ENCODE data around the gene MVB12B.

The MVB12B gene

DNA sequence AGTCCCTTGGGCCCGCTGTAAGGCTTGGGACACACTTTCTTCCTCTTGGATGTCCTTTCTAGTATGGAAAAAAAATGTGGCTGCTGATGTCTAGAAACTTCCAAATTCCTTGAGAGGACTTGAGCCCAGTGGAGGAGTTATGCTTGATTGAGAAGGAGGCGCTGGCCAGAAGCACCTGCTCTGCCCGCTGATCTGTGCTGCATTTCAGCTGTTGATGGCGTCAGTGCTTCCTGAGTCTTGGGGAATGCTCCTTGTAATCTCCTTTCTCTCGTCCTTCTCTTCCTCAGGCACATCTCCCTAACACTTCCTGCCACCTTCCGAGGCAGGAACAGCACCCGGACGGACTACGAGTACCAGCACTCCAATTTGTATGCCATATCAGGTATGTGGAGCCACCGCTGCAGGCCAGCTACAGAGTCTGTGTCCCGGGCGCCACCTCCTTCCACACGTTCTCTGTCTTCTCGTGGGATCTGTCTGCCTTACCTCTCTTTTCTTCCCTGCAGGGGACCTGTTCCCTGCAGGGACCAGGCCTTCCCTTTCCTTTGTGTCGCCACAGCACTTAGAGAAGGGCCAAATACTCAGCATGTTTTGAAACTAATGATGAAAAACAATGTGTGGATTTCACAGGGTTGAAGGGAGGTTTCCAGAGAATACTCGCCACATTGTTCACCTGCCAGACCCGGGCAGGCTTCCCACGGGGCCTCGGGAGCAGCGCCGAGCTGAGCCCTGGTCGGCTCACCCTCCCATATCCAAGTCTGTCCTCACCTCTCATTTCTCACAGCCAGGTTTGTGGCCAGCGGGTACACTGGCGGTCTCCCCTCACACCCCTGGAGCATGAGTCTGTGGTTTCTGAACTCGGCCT lies 95.2 kb downstream of the MVB12B start:
- in situ Hi-C loops (cut with MboI; ENCODE audit: low sequenced_read_pairs), result no loop called here

DNA sequence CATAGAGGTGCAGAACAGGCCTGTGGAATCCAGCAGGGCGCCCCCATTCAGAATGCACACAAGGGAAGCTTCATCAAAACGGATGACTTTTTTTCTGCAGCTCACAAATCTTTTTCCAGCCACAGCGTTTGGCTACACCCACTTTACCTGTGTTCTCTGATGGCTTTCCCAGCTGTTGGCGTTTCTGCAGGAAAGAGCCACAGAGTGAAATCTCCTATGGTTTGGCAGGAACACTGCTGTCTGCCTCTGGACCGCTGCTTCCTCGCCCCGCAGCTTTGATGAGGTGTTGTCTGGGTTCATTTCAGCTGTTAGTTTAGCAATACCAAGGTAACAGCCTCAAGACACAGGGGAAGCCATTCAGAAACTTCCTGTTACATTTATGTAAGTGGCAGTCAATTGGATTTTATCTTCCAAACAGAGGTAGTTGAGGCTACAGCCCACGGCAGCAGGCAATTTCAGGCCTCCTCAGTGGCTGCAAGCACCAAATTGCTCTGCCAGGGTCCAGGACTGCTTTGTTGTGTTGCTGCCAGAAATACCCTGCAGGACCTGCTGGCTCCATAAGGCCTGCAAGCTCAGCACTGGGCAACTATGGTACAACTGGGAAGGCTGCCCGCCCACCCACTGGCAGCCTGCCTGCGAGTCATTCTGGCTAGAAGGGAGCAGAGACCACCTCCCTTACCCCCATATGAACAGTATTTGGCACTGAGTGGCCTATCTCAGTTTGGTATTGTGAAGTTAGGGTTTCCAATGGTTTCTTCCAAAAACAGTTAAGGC lies 96.7 kb downstream of the MVB12B start:
- in situ Hi-C loops (cut with MboI; ENCODE audit: low sequenced_read_pairs), result no loop called here

DNA sequence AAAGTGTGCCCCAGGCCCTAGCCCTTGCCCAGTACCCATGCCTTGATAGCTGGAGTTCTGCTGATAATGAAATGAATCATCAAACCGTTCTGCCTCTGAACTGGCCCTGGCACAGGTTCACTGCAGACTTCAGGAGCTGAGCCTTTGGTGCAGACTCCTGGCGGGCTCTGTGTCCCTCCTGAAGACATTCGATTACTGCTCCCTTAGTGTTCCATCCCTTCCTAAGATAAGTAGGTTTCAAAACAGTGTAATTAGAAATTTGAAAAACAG lies 97.2 kb downstream of the MVB12B start:
- in situ Hi-C loops (cut with MboI; ENCODE audit: low sequenced_read_pairs), result no loop called here

DNA sequence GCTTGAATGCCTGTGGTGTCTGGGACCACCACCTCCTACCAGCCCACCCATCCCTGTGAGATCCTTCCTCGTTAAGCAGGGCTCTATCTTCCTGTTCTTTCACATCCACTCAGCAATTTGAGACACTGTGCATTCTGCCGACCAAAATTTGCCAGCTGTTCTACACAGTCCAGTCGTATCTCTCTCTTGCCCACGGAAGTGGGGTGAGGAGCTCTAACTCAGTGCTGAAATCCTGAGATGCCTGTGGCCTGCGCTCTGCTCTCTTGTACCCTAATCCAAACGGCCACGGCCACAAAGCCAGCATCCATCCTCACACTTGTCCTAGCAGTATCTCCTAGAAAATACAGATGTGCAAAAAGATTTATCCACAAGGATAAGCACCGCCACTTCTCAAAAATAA lies 97.9 kb downstream of the MVB12B start:
- in situ Hi-C loops (cut with MboI; ENCODE audit: low sequenced_read_pairs), result no loop called here

DNA sequence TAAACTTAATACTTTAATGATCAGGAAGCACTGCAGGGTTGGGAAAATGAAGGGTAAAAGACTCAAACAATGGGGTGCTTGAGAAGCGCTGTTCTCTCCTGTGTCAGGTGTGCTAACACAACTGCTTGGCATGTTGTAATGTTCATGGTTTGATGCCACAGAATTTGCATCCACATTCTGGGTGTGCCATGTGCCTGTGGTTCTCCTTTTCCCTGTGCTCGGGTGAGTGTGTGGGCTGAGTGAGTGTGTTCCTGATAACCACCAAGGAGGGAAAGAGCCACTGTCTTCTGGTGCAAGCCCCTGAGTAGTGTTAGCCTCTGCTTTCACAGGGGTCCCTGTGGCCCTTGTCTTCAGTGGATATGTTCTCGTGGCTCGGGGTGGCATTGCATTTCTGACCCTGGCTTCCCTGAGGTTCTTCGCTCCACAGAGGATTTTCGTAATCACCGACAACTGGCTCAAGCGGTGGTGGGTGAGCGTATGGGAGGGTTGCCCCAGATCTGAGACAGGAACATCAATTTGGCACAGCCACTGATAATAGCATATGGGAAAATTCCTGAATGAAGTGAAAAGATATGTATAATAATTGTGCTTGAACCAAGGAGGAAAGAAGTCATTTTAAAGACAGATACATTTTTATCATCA lies 102.0 kb downstream of the MVB12B start:
- in situ Hi-C loops (cut with MboI; ENCODE audit: low sequenced_read_pairs), result no loop called here

DNA sequence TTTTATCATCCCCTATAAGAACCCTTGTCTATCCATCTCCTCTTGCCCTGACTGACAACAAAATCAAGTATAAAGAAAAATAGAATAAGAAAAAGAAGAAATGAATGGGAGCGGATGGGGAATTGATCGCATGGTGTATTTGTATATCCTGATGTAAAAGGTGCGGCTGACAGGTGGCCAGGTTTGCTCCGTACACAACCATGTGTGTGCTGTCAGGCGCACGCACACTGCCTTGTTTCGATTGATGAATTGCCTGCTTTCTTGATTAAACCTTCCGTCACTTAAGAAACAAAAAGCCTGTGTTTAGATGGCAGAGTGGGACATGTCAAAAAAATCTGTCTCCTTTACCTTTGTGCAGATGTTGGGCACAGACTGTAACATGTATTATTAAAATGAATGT lies 102.6 kb downstream of the MVB12B start:
- in situ Hi-C loops (cut with MboI; ENCODE audit: low sequenced_read_pairs), result no loop called here

DNA sequence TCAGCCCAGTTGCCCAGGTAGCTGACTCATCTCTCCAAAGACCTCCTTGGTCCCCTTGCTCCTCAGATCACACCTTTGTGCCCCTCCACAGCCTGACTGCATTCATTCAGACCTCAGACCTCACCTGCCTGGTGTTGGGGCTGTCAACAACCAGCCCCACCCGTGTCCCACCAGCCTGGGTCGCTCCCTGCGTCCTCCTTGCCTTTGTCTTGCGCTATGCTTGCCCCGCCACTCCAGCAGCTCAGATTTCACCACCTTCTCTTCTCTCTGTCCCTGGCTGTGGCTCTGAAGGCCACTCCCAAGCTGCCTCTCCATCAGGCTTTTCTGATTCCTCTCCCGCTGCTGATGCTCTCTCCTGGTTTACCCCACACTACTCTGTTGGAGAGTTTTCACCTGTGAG lies 103.5 kb downstream of the MVB12B start:
- in situ Hi-C loops (cut with MboI; ENCODE audit: low sequenced_read_pairs), result no loop called here

DNA sequence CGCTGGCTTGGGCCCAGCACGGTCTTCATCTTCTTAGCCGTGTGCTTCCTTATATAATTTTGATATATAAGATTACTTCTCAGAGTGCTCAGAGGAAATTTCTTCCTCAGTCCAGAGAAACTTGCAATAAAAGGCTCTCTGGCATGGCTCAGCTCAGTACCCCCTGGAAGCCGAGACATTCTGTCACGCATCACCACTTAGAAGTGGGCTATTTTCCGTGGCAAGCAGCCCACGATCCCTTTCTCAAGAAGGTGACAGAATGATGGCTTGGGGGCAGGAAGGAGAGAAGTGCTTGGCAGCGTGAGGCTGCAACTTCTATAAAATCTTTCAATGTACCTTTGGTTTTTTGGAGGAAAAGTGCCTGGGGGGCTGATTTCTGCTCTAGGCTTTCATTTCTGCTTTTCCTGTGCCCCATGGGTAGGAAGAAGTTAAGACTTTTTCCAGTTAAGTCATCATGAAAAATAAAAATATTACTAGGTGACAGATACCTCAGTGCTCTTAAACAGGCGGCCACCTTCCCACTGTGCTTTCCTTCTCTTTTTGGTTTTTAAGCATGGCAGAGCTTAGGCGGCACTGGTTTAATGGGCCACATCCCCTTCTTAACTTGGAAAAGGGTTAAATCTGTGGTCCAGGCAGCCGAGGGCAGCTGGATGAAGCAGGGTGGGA lies 104.6 kb downstream of the MVB12B start:
- in situ Hi-C loops (cut with MboI; ENCODE audit: low sequenced_read_pairs), result no loop called here

DNA sequence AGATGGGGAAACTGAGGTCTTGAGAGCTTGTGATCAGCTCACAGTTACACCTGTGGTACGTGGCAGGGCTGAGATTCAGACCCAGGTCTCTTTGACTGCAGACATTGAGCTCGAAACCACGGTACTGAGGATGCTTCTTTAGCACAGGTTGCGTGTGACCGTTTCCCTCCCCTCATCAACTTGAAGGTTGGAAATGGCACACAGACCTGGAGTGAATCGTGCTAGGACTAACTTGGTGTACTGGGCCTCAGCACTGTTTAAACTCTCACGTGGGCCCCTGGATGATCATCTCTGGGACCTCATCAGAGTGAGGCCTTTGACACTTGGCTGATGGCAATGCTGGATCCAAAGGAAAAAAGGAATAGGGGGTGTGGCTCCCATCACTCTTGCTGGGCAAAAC lies 106.0 kb downstream of the MVB12B start:
- in situ Hi-C loops (cut with MboI; ENCODE audit: low sequenced_read_pairs), result no loop called here

DNA sequence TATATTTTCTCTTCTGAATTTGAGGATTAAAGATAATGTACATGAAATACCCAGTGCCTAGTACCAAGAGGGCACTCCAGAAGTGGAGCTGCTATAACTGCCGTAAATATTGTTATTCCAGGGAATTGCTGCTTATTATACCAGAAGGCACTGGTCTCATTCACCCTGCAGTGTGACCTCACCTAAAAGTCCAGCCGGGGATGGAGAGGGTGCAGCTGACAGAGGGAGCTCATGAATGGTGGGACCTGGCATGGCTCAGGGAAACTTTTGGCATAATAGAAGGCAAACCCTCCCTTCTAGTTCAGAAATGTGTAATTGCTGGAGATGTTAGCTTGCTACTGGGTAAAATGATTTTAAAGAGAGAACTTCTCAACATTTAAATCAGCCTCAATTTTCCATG lies 108.5 kb downstream of the MVB12B start:
- in situ Hi-C loops (cut with MboI; ENCODE audit: low sequenced_read_pairs), result no loop called here

DNA sequence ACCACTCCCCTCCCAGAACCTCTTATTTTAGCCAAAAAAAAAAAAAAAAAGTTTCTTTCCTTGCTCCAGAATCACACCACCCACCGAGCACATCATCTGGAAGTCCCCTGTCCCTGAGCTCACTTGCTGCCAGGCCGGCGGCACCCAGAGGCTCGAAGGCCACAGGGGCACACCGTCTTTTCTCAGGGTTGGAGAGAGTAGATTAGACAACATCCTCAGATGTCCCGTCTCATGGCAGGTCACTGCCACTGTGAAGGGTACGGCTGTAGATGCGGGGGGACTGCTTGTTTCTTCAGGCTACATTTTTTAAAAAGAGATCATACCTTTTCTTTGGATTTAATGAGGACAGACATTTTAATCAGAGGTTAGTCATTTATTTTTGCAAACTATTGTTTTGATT lies 109.0 kb downstream of the MVB12B start:
- in situ Hi-C loops (cut with MboI; ENCODE audit: low sequenced_read_pairs), result no loop called here

DNA sequence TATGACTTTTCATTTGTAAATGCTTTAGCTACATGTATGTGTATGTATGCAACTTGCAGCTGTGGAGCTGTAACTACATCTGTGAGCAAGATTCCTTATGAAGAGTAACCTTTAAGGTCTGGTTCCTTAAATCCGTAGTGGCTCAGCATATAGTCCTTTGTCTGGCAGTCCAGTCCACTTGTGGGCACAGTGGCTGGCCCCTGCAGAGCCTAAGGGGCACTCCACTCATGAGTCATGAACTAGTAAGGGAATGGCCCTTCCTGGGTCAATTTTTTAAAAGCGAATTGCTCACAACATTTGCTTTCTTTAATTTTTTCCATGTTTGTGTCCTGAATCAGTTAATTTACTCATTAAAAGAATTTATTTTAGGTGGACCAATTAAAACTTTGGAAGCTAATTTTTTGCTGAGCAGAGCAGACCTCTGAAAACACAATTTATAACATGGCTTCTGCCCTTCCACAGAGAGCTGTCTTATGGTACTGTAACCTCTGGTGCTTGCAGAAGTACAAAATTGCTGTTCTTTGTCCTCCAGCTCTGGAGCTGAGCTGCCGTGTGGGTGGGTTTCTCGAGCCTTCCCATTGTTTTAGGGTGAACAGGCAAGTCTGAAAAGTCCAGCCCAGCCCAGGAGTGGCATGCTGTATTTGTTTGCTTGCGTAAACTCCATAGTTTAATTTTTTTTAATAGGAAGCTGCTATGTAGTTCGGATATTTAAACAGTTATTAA lies 110.1 kb downstream of the MVB12B start:
- in situ Hi-C loops (cut with MboI; ENCODE audit: low sequenced_read_pairs), result no loop called here

DNA sequence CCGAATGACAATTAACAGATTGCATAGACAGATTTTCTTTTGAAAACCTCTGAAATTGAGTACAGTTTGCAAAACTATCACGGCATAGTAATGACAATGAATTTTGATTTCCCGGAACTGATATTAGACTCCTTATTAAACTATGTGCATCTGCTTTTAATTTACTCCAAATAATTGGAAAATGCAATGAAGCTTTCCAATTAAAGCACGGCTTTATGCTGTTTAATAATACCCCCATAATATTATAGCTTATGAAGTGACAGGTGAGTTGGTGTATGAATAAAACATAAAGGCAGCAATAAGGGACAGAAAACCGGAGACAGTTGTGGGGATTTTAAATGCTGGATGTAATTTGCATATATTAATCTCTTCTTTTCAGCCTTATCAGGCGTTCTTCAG lies 110.6 kb downstream of the MVB12B start:
- in situ Hi-C loops (cut with MboI; ENCODE audit: low sequenced_read_pairs), result no loop called here

DNA sequence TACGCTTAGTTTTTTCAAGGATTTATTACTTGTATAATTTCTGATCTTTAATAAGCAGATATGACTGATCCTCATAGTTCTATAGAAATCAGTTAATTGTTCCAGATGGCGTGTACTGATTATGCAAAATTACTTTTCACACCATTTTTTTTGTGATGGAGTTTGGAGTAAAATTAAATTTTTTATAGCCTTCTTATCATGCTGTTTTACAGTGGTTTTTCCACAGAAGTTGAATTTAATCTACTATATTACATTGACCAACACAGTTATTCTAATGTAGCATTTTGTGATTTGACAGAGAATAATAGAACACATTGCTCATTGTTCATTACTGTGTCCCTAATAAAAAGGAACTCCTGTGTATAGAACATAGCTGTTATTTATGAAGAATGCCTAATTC lies 111.1 kb downstream of the MVB12B start:
- in situ Hi-C loops (cut with MboI; ENCODE audit: low sequenced_read_pairs), result no loop called here

DNA sequence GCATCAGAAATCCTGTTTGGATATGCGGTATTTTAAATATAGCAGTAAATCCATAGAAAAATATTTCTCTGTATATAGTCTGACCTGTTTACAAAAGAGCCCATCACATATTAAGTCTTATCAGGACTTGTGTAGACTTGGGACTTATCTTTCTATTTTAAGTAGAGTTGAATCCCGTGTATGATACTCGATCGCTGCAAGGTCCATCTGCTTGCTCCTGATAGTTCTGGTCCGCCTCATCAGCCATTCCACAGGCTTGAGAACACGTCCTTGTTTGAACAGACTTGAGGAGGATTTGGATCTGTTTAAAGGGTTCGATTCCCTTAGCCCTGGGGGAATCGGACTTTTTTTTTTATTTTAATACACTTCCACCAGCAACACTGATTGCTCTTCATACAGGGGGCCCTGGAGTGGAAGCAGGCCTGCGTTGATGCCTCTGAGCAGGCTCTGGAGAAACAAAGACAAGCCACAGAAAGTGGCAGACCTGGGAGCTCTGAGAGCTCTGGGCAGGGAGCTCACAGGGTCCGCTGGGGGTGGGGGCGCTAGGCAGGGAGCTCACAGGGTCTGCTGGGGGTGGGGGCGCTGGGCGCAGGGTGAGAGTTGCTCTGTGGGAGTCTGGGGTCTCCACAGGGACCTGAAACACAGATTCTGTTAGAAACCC lies 112.2 kb downstream of the MVB12B start:
- in situ Hi-C loops (cut with MboI; ENCODE audit: low sequenced_read_pairs), result no loop called here

DNA sequence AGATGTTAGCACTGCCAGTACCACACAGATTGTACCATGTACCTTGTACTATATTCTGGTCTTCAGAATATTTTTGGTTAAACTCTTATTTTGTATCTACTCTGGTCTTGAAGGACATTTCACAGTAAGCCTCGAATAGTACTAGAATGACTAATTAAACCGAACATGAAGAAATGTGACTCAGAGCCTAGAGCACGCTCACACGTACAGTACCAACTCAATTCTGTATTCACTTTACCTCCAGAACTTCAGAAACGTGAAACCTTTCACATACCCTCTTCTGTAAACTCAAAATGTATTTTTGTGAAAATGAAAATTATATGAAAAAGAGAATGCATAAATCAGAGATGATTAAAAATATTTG lies 112.8 kb downstream of the MVB12B start:
- in situ Hi-C loops (cut with MboI; ENCODE audit: low sequenced_read_pairs), result no loop called here

DNA sequence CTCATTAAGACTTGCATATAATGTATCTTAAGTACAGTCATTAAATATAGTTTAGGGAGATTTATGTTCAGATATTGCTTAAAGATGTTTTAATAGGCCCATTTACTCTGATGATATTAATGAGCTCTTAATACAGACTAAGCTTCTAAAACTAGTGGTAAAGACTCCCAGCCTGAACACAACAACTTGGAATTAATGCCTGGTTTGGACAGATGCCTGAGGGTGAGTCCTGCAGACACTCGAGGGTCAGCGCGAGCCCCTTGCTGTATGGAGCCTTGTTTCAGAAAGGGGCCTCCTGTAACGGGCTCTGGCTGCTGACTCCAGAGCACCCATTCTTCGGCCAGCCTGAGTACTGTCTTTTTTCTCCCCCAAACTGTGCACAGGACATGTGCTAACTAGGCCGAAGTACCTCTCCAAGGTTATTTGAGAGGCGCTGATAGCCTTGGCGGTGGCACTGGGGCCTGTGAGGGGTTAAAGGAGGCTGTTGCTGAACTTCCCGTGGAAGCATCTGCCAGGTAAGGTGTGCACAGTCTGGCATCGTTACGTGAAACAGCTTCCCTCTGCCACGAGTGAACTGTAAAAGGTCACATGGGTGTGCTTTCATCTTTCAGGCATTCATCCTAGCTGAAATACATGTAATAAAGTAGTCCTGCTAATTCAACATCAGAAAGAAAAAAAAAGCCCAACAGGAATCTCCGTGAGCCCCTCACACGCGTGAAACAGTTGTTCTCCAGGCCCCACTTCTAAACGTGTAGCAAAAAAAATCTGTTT lies 113.4 kb downstream of the MVB12B start:
- in situ Hi-C loops (cut with MboI; ENCODE audit: low sequenced_read_pairs), result no loop called here

DNA sequence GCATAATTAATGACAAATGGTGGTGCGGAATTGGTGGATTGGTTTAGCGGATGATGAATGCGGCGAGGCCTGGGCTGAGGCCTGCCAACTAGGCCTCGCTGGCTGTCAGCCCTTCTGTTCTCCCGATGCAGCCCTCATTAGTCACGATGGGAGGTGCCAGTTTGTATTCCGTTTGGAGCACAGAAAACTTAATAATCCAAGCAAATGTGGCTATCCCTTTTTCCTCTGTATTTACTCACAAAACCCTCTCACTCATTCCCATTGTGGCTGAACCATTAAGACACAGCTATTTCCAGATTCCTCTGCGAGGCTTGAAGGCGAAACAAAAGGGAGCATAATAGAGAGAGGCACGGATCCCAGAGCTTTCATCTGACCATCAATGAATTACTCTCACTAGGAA lies 114.3 kb downstream of the MVB12B start:
- in situ Hi-C loops (cut with MboI; ENCODE audit: low sequenced_read_pairs), result no loop called here

DNA sequence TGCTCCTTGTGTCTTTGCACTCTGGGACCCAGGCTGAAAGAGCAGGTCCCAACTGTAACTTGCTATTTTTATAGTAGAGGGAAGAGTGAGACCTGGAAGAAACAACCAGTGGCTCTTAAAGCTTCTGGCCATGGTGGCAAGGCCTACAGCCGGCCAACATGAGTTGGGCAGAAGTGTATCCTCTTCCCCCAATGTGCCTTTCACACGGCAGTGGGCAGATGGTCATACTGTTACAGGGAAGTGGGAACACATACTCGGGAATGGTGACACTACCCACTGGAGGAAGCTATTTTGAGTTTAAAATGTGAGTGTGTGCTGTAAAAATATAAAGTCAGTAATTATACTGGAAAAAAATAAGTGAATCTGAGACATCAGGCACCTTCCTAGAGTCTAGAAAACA lies 116.0 kb downstream of the MVB12B start:
- in situ Hi-C loops (cut with MboI; ENCODE audit: low sequenced_read_pairs), result no loop called here

DNA sequence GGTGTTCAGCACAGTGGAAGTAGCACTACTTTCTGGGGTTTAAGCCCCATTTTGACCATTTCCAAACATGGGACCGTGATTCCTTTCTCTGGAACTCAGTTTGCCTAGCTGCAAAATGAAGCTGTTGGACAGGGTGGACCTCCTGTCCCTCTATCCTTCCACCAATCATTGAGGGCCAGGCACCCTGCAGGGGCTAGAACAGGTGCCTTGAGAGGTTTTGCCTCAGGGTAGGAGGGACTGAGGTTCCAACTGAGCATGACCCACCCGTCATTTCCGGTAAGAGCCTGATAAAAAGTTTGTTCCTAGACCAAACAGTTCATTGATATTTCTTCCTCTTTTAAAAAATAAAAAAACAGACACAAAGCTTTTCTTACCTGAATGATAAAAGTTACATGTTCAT lies 116.5 kb downstream of the MVB12B start:
- in situ Hi-C loops (cut with MboI; ENCODE audit: low sequenced_read_pairs), result no loop called here

Data from HL-60/S4 treated with retinoic acid at 250 ng/mL for 4 days and 3 days (cell line).